ENCODE measurements around the gene SLC35F1. TPM values are rescaled to one million over a fixed set of nuclear protein-coding genes. Genes with fewer than 3 reads are reported as not detected.

Gene SLC35F1
- total RNA-seq, 2 donors from 2014 or later, result 1.5 to 2.1 TPM

DNA sequence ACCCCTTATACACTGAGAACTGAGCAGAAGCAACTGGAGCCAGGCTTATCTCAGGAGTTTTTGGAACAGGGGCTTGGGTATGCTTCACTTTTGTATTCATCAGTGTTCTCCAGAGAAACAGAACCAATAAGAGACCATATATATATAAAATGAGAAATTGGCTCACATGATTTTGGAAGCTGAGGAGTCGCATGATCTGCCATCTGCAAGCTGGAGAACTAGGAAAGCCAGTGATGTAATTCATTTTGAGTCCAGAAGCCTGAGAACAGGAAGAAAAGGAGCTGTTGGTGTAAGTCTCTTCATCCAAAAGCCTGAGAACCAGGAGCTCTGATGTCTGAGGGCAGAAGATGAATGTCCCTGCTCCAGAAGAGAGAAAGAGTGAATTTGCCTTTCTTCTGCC lies 272.0 kb downstream of the SLC35F1 start:
- no peak for TF ChIP-seq POLR2A (IDR thresholded peaks at IDR 0.05)
- TF ChIP-seq POLR2AphosphoS5 (IDR thresholded peaks at IDR 0.05), result no peak
- TF ChIP-seq, protein P1, sequence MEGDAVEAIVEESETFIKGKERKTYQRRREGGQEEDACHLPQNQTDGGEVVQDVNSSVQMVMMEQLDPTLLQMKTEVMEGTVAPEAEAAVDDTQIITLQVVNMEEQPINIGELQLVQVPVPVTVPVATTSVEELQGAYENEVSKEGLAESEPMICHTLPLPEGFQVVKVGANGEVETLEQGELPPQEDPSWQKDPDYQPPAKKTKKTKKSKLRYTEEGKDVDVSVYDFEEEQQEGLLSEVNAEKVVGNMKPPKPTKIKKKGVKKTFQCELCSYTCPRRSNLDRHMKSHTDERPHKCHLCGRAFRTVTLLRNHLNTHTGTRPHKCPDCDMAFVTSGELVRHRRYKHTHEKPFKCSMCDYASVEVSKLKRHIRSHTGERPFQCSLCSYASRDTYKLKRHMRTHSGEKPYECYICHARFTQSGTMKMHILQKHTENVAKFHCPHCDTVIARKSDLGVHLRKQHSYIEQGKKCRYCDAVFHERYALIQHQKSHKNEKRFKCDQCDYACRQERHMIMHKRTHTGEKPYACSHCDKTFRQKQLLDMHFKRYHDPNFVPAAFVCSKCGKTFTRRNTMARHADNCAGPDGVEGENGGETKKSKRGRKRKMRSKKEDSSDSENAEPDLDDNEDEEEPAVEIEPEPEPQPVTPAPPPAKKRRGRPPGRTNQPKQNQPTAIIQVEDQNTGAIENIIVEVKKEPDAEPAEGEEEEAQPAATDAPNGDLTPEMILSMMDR (IDR thresholded peaks at IDR 0.05), result no peak
- H3K36me3 ChIP-seq, result no peaks in the 10 kb centered on the region
- H3K4me3 ChIP-seq, result no peak overlapping the region
- H3K9me3 ChIP-seq, result no peaks in the 10 kb centered on the region
- no peaks in the 10 kb centered on the region for H3K27me3 ChIP-seq (replicated peaks; ENCODE audit: insufficient read depth)
- no peak overlapping the region for H3K27ac ChIP-seq
- DNase-seq (ENCODE audit: low spot score), result no peak
- intact Hi-C loops (cut with DNase I), result no loop called here
- 90% methylated on average over 1 of the region's 1 CpG for WGBS
- no peaks in the 10 kb centered on the region for H3K4me1 ChIP-seq (replicated peaks)

DNA sequence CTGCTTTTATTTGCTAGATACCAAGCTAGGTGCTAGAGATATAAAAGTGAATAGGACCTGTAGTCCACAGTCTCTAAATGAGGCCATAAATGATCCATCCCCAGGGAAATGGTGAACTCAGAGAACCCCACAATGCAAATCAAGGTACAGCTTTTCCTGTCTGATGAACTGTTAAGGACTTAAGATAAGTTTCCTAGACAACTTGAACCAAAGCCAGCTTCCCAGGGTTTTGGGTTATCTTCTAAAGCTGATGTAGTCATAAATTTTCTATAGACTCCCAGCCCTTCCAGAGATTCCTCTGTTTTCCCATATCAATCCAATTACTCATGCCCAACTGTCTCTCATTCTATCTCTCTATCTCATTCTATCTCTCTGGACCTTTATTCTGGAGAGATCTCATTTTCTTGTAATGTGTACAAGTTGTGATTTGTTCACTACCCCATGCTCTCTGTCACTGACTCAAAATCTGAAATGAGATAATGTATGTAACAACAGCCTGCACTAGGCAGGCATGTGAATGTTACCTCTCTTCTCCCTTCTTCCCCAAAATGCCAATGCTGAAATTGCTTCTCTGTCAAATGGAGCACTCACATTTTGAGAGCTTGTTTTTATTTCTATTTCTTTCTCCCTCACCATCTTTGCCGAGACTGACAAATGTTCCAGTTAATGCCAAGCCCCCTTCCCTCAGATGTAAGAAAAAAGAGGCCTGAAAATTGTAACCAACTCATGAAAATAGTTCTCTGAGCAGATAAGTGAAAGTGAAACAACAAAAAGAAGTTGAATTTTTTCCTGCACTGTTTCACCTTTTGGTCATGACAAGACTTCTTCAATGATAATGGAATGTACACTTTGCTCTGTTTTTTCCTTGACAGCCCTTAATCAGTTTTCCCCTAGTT lies 279.9 kb downstream of the SLC35F1 start:
- Histone ChIP-seq H3K9me3 (no peaks in the 10 kb centered on the region), H3K4me1 (replicated peaks) (no peaks in the 10 kb centered on the region), H3K4me3 (no peak overlapping the region), H3K36me3 (no peaks in the 10 kb centered on the region), H3K27me3 (replicated peaks; ENCODE audit: insufficient read depth) (no peaks in the 10 kb centered on the region), H3K27ac (no peak overlapping the region)
- TF ChIP-seq, protein P1 (IDR thresholded peaks at IDR 0.05), result no peak
- TF ChIP-seq POLR2A (IDR thresholded peaks at IDR 0.05) (no peak), POLR2AphosphoS5 (IDR thresholded peaks at IDR 0.05) (no peak)
- DNase-seq (ENCODE audit: low spot score), result no peak
- intact Hi-C loops (cut with DNase I), result no loop called here
- WGBS, result 43% methylated on average over 1 of the region's 1 CpG

DNA sequence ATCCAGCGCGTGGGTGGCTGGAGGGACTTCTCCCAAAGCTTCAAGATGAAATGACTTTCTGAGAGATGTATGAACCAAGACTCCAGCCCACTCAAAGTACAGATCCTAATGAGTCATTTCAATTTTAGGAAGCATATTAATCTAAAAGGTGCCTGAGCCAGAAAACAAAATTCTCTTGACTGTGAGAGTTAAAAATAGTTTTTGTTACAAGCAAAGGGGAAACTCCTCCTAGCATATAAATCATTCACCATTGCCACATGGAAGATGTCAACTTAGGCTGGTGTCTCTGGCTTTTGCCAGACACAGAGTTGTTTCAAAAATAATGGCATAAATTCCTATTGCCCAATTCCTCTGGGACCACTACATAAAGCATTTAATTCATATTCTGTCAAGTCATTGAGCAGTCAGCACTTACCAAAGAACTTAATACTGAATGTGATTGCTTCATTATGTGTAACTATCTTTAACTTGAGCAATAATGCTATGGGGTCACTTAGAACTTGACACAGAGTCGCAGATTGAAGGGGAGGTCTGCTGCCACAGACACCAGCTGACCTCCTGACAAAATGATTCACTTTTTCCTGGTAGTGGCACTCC lies 280.6 kb downstream of the SLC35F1 start:
- Histone ChIP-seq H3K27me3 (replicated peaks; ENCODE audit: insufficient read depth) (no peaks in the 10 kb centered on the region), H3K4me3 (no peak overlapping the region), H3K9me3 (no peaks in the 10 kb centered on the region), H3K27ac (no peak overlapping the region), H3K36me3 (no peaks in the 10 kb centered on the region), H3K4me1 (replicated peaks) (no peaks in the 10 kb centered on the region)
- no peak for DNase-seq (ENCODE audit: low spot score)
- TF ChIP-seq POLR2AphosphoS5 (IDR thresholded peaks at IDR 0.05) (no peak), POLR2A (IDR thresholded peaks at IDR 0.05) (no peak)
- TF ChIP-seq, protein P1 (IDR thresholded peaks at IDR 0.05), result no peak
- intact Hi-C loops (cut with DNase I), result no loop called here
- 52% methylated on average over 3 of the region's 3 CpGs for WGBS

DNA sequence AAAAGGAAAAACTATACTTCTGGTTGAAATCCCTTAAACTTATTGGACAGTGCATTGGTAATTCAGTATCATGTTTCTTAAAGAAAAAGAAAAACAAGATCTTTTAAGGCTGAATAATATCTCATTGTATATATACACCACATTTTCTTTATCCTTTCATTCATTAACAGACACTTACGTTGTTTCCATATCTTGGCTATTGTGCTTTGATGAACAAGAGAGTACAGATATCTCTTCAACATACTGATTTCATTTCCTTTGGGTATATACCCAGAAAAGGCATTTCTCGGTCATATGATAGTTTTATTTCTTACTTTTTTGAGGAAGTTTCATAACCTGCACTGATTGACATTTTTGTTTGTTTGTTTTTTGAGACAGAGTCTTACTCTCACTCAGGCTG lies 281.5 kb downstream of the SLC35F1 start:
- no peaks in the 10 kb centered on the region for H3K27me3 ChIP-seq (replicated peaks; ENCODE audit: insufficient read depth)
- intact Hi-C loops (cut with DNase I), result no loop called here
- no peaks in the 10 kb centered on the region for H3K9me3 ChIP-seq

More for the DNA sequence above, 281.5 kb downstream of the SLC35F1 start:
- no peaks in the 10 kb centered on the region for H3K4me1 ChIP-seq (replicated peaks)
- no peak overlapping the region for H3K4me3 ChIP-seq
- H3K36me3 ChIP-seq, result no peaks in the 10 kb centered on the region
- TF ChIP-seq POLR2A (IDR thresholded peaks at IDR 0.05) (no peak), POLR2AphosphoS5 (IDR thresholded peaks at IDR 0.05) (no peak)
- TF ChIP-seq, protein P1 (IDR thresholded peaks at IDR 0.05), result no peak
- WGBS, result 85% methylated on average over 2 of the region's 2 CpGs
- DNase-seq (ENCODE audit: low spot score), result no peak
- H3K27ac ChIP-seq, result no peak overlapping the region

All from prostate gland (tissue), 2 donors.